Muscle of leg (tissue), 11 donors: ENCODE data around the gene CYP4F8. TPM values are rescaled to one million over a fixed set of nuclear protein-coding genes. Genes with fewer than 3 reads are reported as not detected.

Source experiments
- DNase-seq: peaks from one replicate; pipeline ENCODE4 v3.0.0; 2013
- H3K27ac ChIP-seq: one replicate; pipeline ENCODE4 v1.5.1; 2013; ENCODE audit warnings: mild to moderate bottlenecking, low read length, control low read depth
- H3K27me3 ChIP-seq: one replicate; pipeline ENCODE4 v1.6.1; 2013; ENCODE audit warnings: low read length; ENCODE audit not compliant: control insufficient read depth, insufficient read depth
- H3K36me3 ChIP-seq: one replicate; pipeline ENCODE4 v1.6.1; 2013; ENCODE audit warnings: low read length; ENCODE audit not compliant: control insufficient read depth, insufficient read depth
- H3K4me1 ChIP-seq: one replicate; pipeline ENCODE4 v1.6.1; 2013; ENCODE audit warnings: low read length; ENCODE audit not compliant: control insufficient read depth, insufficient read depth
- H3K4me3 ChIP-seq: one replicate; pipeline ENCODE4 v1.5.1; 2013; ENCODE audit warnings: low read length, control low read depth
- H3K9me3 ChIP-seq: replicated peaks from 2 replicates; pipeline ENCODE4 v1.6.1; 2013; ENCODE audit warnings: low read depth, low read length; ENCODE audit not compliant: control insufficient read depth
- WGBS: methylation state at CpG from one replicate; pipeline ENCODE4 v1.1.5; 2013; ENCODE audit warnings: missing lambda C conversion rate; ENCODE audit not compliant: insufficient coverage; 5-methylcytosine and 5-hydroxymethylcytosine counted together
- polyA plus RNA-seq, 8 donors: library from polyadenylated mRNA; unstranded; fragments of 120-200 nt; gene quantifications; one replicate each; pipeline versions ENCODE4 v1.2.1 to v1.2.3, GENCODE V29; 2013; ENCODE audit warnings: inconsistent platforms in 1 of 8, low replicate concordance in 1 of 8; ENCODE audit not compliant: insufficient read length in 8 of 8, insufficient read depth in 1 of 8
- total RNA-seq: library from RNA; stranded (reverse); fragments of 120-200 nt; gene quantifications from one replicate; pipeline ENCODE4 v1.2.4, GENCODE V29; 2013

CYP4F8 gene
- total and polyA plus RNA-seq, 9 donors = 1.00 TPM; not detected in 8

- no peaks in the 10 kb centered on the region for H3K9me3 ChIP-seq
- no peaks in the 10 kb centered on the region for H3K4me1 ChIP-seq
- 25% methylated on average over 2 of the region's 5 CpGs for WGBS
- DNase-seq = peak; percentile 41
- H3K27ac ChIP-seq = no peak overlapping the region
- no peaks in the 10 kb centered on the region for H3K36me3 ChIP-seq
- H3K4me3 ChIP-seq = no peak overlapping the region
- no peaks in the 10 kb centered on the region for H3K27me3 ChIP-seq
Measured at GRCh38 chr19:15633082-15633835, 18.2 kb downstream of the CYP4F8 start.

- Histone ChIP-seq H3K9me3 (no peaks in the 10 kb centered on the region), H3K27me3 (no peaks in the 10 kb centered on the region), H3K27ac (no peak overlapping the region), H3K4me3 (no peak overlapping the region), H3K4me1 (no peaks in the 10 kb centered on the region), H3K36me3 (no peaks in the 10 kb centered on the region)
- DNase-seq = no peak
- no CpG with 5 or more reads among the region's 3 CpGs for WGBS
Measured at GRCh38 chr19:15634105-15634504, 19.1 kb downstream of the CYP4F8 start.

DNA sequence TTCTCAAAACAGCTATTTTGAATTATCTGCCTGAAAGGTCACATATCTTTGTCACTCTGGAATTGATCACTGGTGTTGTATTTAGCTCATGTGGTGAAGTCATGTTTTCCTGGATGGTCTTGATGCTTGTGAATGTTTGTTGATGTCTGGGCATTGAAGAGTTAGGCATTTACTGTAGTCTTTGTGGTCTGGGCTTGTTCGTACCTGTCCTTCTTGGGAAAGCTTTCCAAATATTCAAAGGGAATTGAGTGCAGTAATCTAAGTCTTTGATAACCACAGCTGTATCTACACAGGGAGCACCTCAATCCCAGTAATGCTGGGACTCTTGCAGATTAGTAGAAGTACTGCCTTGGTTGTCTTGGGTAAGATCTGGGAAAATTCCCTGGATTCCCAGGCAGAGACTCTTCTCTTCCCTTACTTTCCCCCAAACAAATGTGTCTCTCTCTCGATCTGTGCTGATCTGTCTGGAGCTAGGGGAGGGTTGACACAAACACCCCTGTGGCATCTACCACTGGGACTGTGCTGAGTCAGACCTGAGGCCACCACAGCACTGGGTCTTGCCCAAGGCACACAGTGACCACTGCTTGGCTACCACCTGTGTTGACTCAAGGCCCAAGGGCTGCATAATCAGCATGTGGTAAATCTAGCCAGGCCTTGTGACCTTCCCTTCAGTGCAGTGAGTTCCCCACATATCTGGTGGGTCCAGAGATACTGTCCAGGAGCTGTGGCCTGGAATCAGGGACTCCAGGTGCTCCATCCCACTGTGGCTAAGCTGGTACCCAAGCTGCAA is 20.2 kb downstream of the CYP4F8 start:
- WGBS = no CpG with 5 or more reads among the region's 2 CpGs
- H3K9me3 ChIP-seq = no peaks in the 10 kb centered on the region
- H3K27me3 ChIP-seq = no peaks in the 10 kb centered on the region
- no peak for DNase-seq
- H3K27ac ChIP-seq = no peak overlapping the region
- no peaks in the 10 kb centered on the region for H3K4me1 ChIP-seq
- no peak overlapping the region for H3K4me3 ChIP-seq
- no peaks in the 10 kb centered on the region for H3K36me3 ChIP-seq

DNA sequence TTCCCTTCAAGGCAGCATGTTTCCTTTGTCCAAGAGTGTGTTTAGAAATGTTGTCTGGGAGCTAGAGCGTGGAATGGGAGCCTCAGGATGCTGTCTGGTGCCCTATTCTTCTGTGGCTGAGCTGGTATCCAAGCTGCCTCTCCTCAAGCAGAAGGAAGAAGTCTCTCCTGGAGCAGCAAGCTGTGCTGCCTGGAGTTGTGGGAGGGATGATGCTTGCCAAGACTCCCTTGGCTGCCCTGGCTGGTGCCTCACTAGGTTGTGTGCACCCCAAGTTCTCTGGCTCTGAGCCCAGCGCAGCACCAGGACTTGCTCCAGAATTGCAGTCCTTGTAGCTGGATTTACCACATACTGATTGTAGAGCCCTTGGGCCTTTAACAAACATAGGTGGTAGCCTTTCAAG is 21.0 kb downstream of the CYP4F8 start:
- Histone ChIP-seq H3K4me3 (no peak overlapping the region), H3K4me1 (no peaks in the 10 kb centered on the region), H3K36me3 (no peaks in the 10 kb centered on the region), H3K27ac (no peak overlapping the region), H3K9me3 (no peaks in the 10 kb centered on the region), H3K27me3 (no peaks in the 10 kb centered on the region)
- WGBS = 80% methylated on average over 2 of the region's 2 CpGs
- no peak for DNase-seq

DNA sequence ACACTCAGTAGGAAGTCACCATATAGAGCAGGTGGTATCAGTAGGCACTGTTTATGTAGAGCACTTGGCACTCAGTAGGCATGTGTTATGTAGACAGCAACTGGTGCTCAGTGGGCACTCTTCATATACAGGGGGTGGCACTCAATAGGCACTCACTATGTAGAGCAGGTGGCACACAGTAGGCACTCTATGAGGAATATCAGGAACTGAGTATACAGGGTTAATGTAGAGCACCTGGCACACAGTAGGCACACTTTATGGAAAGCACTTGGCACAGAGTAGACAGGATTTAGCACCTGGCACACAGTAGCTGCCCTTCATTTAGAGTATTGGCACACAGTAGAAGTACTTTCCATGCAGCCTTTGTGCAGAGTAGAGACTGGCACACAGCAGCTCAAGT is 24.6 kb downstream of the CYP4F8 start:
- Histone ChIP-seq H3K4me1 (no peaks in the 10 kb centered on the region), H3K36me3 (no peaks in the 10 kb centered on the region), H3K9me3 (no peaks in the 10 kb centered on the region), H3K4me3 (no peak overlapping the region), H3K27me3 (no peaks in the 10 kb centered on the region), H3K27ac (no peak overlapping the region)
- DNase-seq = no peak

GRCh38 chr19:15640294-15640903 is 25.4 kb downstream of the CYP4F8 start, which contains the start of gene CYP4F3:
Gene CYP4F3 (plus strand): TSS chr19:15640897. CDS start chr19:15641416, 519 bp downstream.
- DNase-seq = peak; percentile 44
- Histone ChIP-seq H3K4me1 (no peaks in the 10 kb centered on the region), H3K4me3 (no peak within 1 kb of the TSS), H3K9me3 (no peaks in the 10 kb centered on the region), H3K36me3 (no peaks in the 10 kb centered on the region), H3K27me3 (no peaks in the 10 kb centered on the region), H3K27ac (no peak within 1 kb of the TSS)
- 49% methylated on average over 4 of the region's 6 CpGs for WGBS

- no peaks in the 10 kb centered on the region for H3K9me3 ChIP-seq
- DNase-seq = no peak
- WGBS = 24% methylated on average over 5 of the region's 12 CpGs
- no peaks in the 10 kb centered on the region for H3K36me3 ChIP-seq
- H3K4me1 ChIP-seq = no peaks in the 10 kb centered on the region
- H3K4me3 ChIP-seq = no peak overlapping the region
- no peak overlapping the region for H3K27ac ChIP-seq
- H3K27me3 ChIP-seq = no peaks in the 10 kb centered on the region
Measured at GRCh38 chr19:15640904-15641597, 26.0 kb downstream of the CYP4F8 start.

GRCh38 chr19:15641901-15642491 is 27.0 kb downstream of the CYP4F8 start:
- H3K27me3 ChIP-seq = no peaks in the 10 kb centered on the region
- no peaks in the 10 kb centered on the region for H3K36me3 ChIP-seq
- no peak overlapping the region for H3K4me3 ChIP-seq
- WGBS = 60% methylated on average over 1 of the region's 5 CpGs
- no peak overlapping the region for H3K27ac ChIP-seq
- no peaks in the 10 kb centered on the region for H3K9me3 ChIP-seq
- H3K4me1 ChIP-seq = no peaks in the 10 kb centered on the region
- DNase-seq = no peak

DNA sequence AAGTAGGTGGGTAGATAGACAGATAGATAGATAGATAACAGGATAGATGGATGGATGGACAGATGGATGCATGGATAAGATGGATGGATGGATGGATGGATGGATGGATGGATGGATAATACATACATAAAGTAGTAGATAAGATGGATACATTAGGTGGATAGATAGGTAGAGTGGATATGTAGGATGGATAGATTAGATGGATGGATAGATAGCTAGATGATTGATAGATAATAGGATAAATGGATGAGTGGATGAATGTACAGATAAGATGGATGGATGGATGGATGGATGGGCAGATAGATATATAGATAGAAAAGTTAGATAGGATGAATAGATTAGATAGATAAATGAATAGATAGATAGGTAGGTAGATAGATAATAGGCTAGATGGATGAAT is 27.8 kb downstream of the CYP4F8 start:
- no peaks in the 10 kb centered on the region for H3K36me3 ChIP-seq
- H3K9me3 ChIP-seq = no peaks in the 10 kb centered on the region
- no peaks in the 10 kb centered on the region for H3K4me1 ChIP-seq
- no peak overlapping the region for H3K27ac ChIP-seq
- no peak for DNase-seq
- H3K27me3 ChIP-seq = no peaks in the 10 kb centered on the region
- no peak overlapping the region for H3K4me3 ChIP-seq
